ENCODE measurements around the gene IL1RAPL2.

DNA sequence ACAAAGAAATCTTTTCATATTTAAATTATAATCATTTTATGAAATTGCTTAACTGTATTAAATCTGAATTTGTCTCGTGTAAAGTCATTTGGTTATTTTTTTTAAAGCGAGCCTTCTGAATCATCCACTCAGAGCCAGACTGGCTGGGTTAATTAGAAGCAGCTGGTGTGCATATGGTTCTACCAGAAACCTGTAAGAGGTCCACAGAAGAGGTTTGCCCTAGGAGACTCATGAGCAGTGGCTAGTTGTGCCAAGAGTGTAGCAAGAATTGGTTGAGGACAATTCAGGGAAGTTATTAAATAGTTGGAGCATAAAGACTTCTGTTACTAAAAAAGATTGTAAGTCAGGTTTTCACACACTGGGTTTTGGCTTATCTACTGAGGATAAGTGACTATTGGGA, 267.4 kb downstream of the IL1RAPL2 start:
- no peak for TF ChIP-seq EZH2 (IDR thresholded peaks at IDR 0.05)
- TF ChIP-seq, protein P1, sequence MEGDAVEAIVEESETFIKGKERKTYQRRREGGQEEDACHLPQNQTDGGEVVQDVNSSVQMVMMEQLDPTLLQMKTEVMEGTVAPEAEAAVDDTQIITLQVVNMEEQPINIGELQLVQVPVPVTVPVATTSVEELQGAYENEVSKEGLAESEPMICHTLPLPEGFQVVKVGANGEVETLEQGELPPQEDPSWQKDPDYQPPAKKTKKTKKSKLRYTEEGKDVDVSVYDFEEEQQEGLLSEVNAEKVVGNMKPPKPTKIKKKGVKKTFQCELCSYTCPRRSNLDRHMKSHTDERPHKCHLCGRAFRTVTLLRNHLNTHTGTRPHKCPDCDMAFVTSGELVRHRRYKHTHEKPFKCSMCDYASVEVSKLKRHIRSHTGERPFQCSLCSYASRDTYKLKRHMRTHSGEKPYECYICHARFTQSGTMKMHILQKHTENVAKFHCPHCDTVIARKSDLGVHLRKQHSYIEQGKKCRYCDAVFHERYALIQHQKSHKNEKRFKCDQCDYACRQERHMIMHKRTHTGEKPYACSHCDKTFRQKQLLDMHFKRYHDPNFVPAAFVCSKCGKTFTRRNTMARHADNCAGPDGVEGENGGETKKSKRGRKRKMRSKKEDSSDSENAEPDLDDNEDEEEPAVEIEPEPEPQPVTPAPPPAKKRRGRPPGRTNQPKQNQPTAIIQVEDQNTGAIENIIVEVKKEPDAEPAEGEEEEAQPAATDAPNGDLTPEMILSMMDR (IDR thresholded peaks at IDR 0.05), result no peak

Measured in neural progenitor cell (in vitro differentiated cells).